EH (cell line): Measurements from ENCODE around the gene DCUN1D2.
"Not testable (repeated sequence)": the region's sequence is repeated elsewhere in the genome, so short reads cannot be mapped to it uniquely, and the experiment has no call there.

Experiments
- DNase-seq: peaks from one replicate; pipeline ENCODE4 v3.0.0-alpha.2; 2015; ENCODE audit warnings: low read depth

Gene DCUN1D2

DNA sequence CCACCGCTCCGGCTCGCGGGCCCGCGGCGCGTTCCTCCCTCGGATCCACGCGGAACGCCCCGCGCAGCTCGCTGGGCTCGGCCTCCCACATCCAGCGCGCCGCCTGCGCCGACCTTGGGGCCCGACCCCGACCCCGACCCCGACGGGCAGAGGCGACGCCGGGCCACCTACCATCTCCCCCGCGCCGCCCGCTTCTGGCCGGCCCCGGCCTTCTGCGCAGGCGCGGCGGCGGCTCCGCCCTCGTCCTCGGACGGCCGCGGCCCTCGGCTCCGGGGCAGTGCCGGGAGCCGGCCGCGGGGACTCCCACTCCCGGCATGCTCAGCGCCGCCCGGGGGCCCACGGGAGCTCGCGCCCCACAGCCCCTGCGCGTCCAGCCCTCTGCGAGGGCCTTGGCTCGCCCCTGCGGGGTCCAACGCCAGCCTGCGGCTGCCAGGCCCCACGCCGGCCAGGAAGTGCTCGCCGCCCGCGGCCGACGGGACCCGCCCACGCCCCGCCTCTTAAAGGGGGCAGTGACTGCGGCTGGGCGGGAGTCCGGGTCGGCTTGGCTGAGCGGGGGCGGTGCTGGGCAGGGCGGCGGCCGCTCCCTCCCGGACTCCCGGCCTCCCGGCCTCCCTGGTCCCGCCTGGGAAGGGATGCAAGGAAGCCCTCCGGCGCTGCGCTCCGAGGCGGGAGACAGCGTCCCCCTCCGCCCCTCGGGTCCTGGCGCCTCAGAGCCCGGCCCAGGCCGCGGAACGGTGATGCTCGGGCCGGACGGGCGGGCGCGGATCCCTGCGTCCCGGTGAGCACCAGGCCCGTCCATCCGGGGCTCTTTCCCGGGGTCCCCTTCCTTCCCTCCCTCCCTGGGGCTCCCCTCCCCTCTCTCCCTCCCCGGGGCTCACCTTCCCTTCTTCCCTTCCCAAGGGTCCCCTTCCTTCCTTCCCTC lies at the start of gene DCUN1D2:
Gene DCUN1D2 (minus strand): TSS at position 216 of the 922 bp plus-strand sequence. CDS start 42 bp downstream, at position 174.
- peak; percentile 98 for DNase-seq

DNA sequence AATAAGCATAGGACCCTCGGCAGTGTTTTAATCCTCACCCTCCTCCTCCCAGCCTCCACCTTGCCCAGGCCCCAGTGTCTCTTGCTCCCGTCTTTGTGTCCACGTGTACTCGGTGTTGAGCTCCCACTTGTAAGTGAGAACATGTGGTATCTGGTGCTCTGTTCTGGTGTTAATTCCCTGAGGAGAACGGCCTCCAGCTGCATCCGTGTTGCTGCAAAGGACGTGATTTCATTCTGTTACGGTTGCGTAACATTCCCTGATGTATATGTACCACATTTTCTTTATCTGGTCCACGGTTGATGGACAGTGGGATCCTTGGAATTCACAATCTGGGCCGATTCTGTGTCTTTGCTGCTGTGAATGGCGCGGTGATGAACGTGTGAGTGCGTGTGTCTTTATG lies 49.3 kb upstream of the DCUN1D2 start:
- no peak for DNase-seq

DNA sequence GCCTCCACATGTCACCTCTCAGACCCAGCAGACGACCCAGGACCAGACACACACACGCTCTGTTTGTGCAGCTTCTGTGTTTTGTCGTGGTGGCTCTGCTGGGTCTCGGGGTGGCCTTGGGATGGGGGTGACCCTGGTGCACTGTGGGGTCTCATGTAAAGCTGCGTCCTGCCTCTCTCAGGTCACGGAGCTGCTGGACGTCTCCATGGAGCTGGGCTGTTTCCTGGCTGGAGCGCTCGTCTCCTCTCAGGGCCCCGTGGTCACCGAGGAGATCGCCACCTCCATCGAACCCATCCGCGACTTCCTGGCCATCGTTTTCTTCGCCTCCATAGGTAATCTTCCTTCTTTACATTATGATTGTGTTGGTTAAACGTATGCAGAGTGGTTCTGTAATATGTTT lies 48.7 kb upstream of the DCUN1D2 start:
- DNase-seq, result no peak

DNA sequence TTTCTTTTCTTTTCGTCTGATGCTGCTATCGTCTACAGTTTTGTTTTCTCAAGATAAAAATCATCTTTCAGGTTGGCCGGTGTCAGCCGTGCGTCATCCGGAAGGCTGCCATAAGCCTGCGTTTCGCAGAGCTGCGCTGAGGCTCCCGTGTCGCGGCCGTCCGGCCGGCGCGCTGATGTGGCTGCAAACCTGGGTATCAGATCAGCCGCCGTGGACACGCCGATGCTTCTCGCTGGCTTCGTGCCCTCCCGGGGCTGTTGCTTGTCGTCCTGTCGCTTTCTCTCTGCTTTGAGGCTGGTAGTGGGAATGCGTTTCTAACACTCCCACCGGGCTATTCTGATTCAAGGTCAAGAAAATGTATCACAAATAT lies 48.2 kb upstream of the DCUN1D2 start:
- DNase-seq, result no peak

DNA sequence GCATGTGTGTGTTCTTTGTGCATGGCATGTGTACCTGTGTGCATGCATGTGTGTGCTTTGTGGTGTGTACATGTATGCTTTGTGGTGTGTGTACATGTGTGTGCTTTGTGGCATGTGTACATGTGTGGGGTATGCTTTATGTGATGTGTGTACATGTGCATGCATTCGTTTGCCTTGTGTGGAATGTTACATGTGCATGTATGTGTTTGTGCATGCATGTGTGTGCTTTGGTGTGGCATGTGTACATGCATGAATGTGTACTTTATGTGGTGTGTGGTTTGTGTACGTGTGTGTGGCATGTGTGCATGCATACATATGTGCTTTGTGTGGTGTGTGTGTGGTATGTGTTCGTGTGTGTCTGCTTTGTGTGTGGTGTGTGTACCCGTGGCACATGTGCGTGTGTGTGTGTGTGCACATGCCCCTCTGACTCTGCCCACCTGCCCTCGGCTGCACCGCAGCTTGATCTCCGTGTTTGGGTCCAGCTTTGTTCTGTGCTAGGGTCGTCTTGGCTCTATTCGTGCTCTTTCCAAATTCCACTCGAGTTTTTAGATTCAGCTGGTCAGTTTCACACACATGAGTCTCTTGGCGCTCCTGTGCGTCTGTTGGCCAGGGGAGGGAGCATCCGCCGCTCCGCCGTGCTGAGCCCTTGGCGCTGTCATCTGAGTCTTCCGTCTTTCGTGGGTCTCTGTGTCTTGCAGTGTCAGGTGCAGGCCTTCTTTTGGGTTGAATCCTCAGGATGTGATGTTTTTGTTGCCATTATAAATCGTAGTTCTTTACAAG lies 47.6 kb upstream of the DCUN1D2 start:
- no peak for DNase-seq

DNA sequence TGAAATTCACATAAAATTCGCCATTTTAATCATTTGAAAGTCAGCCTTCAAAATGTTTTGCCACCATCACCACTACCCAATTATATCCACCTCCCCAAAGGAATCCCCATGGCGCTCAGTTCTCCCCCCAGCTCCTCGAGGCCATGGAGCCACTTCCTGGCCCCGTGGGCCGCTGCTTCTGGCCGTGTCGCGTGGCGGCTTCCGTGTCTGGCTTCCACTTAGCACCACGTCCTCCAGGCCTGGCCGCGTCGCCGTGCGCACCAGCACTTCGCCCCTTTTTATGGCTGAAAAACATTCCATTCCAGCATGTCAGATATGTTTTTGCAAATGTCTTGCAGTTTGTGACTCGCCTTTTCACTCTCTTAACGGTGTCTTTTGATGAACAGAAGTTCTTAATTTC lies 46.7 kb upstream of the DCUN1D2 start:
- no peak for DNase-seq

DNA sequence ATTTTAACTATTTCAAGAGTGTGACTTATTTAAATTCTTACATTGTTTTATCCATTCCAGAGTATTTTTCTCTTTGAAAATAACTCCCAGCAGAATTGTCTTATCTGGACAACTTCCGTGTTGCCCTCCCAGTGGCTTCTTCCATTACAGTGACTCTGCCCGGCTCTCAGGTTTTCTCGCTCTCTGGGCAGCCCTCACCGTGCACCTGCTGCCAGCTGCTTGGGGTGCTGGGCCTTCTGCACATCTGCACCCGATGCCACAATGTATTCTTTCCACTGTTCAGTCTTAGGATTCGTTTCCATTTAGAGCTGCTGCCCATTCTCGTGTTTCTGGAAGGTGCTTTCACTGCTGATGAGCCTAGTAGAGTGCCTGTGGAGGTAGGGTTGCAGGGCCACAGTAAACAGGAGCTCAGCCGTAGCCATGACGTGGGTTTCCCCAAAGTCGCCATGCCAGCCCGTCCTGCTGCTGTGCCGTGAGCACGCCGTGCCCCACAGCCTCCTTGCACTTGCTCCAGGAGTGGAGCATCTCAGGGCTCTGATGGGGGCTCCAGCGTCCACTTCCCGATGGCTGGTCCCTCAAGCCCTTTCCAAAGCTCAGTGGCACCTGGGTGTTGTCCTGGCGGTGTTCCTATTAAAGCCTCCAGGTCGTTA lies 46.1 kb upstream of the DCUN1D2 start:
- no peak for DNase-seq

DNA sequence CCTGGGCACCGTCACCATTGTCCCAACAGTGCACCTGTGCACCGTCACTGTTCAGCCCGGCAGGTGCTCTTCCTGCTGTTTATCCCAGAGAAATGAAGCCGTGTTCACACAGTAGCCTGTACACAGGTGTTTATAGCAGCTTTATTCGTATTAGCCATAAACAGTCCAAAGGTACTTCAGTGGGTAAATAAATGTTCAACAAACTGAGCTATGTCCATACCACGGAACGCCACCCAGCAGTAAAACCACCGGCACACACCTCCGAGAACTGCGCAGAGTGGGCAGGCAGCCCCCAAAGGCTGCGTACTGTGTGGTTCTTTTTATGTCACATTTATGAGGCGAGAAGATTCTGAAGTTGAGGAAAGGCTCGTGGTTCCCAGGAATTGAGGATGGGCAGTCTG lies 44.9 kb upstream of the DCUN1D2 start:
- DNase-seq, result no peak

DNA sequence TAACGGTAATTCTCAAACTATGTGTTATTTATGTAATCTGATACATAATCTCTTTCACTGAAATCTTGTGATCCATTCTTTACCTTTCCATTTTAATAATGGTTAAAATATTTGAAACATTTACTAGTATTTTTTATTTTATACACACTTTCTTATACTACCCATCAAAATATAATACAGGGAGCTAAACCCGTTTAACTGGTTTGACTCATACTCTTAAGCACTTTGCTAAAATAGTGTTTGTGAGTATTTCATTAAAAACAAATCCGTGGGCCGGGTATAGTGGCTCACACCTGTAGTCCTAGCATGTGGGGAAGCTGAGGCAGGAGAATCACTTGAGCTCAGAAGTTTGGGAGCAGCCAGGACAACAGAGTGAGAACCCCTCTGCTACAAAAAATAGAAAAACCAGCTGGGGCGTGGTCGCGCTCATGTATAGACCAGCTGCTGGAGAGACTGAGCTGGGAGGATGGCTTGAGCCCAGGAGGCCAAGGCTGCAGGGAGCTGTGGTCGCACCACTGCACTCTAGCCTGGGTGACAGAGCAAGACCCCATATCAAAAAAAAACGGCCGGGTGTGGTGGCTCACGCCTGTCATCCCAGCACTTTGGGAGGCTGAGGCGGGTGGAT lies 43.8 kb upstream of the DCUN1D2 start:
- no peak for DNase-seq

DNA sequence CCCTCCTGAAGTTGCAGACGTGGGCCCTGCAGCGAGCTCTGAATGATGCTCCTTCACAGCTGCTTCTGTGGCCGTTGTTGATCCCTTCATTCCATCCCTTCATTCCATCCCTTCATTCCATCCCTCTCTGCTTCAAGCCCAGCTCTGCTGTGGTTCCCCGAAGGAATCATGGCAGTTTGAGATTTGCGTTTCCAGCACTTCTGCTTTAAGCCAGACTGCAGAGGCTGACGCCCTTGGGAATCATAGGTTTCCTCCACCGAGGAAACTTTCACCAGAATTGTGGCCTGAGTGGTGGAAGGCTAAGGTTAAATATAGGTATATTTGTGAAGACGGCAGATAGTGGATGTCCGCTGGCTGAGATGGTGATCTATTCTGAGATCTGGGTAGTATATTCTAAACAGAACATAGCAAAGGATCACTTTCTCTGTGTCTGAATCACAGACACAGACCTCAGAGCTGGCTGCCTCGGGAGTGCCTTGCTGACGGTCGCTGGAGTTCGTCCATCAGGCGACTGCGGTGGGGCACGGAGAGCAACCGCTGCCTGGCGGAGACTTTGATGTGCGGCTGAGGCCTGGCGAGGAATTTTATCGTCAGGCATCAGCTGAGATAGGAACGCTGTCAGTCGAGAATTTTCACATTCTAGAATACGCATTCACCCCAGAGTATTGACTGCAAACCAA lies 42.8 kb upstream of the DCUN1D2 start:
- DNase-seq, result no peak

DNA sequence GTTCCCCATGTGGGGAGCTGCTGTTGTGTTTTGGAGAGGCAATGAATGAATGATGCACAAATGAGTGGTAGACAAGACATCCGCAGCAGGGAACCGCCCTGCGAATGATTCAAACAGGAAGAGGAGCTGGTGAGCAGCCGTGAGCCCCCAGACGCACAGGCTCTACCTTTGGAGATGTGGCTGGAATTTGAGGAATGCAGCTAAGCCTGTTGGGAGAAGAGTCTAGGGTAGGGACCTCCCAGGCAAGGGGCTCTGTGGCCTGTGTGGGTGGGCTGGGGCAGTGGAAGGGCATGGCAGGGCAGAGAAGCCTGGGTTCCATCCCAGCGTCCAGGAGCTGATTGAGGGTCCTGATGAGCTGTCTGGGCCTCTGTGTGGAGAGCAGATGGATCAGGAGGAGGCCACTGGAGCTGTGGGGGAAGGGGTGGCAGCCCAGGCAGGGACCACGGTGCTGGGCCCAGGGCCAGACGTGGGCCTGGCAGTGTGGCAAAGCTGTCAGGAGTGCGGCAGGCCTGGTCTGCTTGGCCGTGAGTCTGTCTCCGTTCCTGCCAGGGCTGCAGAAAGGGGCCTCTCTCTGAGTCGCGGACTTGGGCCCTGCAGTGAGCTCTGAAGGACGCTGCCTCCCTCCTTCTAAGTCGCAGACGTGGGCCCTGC lies 41.8 kb upstream of the DCUN1D2 start:
- DNase-seq, result peak; percentile 45

DNA sequence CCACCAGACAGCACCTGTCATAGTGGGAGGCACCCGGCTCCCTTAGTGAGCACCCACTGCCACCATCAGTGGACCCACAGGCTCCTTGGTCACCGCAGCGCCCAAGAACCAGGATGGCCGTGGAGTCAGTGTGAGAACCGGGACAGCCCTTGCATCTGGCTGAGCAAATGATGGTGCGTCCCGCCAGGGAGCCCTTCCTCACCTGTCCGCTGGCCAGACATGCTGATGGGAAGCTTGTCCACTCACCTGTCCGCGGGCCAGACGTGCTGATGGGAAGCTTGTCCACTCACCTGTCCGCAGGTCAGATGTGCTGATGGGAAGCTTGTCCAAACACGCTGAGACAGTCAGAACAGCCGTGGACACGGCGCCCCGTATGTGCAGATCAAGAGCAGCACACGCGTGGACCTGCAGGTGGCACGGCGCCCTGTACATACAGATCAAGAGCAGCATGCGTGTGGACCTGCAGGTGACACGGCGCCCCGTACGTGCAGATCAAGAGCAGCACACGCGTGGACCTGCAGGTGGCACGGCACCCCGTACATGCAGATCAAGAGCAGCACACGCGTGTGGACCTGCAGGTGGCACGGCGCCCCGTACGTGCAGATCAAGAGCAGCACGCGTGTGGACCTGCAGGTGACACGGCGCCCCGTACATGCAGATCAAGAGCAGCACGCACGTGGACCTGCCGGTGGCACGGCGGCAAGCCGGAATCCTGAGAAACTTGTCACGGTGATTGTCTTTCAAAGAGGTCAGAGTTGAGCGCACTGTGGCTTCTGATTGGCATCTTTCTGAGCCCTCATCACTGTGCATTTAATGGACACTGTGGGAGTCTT lies 40.7 kb upstream of the DCUN1D2 start:
- DNase-seq, result no peak

DNA sequence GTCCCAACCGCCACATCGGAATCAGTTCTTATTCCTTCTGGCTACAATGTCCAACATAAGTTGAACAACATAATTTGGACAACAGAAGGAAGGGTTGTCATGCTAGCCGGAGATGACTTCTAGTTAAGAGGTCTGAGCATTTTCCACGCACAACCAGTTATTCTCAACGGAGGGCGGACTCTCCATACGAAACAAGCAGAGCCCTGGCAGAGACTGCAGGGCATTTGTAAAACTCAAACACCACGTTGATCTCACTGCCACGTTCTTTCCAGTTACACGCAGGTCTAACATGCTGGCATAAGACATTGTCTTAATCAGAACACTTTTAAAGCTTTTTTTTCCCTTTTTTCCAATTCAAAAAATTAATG lies 38.3 kb upstream of the DCUN1D2 start:
- no peak for DNase-seq

DNA sequence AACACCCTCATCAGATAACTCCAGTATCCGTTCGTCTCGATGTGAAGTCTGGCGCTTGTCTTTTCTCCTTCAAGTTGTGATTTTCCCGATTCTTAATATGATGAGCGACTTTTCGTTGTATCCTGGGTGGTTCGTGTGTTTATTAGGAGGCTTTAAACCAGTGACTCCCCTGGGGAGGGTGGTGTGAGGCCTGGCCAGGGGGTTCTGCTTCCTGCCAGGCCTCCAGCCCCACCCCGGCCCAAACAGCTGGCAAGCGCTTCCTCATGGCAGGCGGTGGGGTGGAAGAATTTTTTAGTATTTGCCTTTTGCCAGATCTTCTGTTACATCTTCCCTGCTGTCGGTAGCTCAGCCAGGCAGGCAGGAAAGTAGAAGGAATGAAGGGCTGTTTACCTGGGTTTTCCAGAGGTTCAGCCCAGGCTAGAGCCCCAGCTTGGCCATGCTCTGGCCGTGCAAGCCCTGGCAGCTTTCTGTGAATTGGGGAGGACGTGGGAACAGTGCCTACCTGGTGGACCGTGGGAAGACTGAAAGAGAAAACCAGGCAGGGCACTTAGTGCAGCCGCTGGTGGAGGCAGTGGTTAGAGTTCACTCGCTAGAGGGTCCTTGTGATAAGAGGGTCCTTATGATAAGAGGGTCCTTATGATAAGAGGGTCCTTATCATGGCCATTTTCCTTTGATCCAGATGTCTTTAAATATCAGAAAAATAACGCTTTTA lies 37.7 kb upstream of the DCUN1D2 start:
- DNase-seq, result no peak

DNA sequence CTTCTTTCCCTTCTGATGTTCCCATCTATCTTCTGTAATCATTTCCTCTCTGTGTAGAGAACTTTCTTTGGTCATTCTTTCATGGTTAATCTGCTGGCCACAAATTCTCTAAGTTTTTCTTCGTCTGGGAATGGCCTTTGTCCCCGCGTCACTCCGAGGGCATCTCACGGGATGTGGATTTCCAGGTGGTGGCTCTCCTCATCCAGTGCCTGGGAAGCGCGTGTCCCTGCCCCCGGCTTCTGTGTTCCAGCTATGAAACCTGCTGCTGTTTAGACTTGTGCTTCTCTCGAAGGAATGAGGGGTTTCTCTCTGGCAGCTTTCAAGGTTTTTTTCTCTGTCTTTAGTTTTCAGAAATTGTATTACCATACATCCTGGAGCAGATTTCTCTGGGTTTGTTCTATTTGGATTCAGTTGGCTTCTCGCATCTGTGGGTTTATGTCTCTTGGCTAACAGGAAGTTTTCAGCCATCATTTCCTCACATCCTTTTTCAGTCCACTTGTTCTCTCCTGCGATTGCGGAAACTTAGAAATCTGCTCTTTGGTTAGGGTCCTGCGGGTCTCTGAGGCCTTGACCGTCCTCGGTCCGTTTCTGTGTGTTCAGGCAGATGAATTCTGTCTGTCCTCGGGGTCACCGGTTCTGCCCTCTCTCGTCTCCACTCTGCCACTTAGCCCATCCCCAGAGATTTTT lies 36.9 kb upstream of the DCUN1D2 start:
- no peak for DNase-seq

DNA sequence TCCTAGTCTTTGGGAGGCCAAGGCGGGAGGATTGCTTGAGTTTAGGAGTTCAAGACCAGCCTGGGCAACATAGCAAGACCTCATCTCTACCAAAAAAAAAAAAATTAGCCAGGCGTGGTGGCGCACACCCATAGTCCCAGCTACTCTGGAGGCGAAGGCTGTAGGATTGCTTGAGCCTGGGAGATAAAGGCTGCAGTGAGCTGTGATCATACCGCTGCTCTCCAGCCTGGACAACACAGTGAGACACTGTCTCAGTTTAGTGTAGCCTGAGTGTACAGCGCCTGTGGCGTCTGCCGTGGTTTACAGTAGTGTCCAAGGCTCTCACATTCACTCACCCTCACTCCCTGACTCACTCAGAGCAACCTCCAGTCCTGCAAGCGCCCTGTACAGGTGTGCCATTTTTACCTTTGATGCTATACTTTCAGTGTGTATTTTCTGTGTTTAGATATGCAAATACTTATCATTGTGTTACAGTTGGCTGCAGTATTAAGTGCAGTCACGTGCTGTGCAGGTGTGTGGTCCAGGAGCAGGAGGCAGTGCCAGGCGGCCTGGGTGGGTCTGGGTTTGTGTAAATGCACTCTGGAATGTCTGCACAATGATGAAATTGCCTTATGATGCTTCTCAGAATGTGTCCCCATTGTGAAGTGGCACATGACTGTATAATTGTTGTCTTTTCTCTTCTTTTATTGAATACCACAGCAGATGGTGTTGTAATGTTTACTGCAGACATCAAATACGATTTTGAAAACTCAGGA lies 36.1 kb upstream of the DCUN1D2 start:
- no peak for DNase-seq

DNA sequence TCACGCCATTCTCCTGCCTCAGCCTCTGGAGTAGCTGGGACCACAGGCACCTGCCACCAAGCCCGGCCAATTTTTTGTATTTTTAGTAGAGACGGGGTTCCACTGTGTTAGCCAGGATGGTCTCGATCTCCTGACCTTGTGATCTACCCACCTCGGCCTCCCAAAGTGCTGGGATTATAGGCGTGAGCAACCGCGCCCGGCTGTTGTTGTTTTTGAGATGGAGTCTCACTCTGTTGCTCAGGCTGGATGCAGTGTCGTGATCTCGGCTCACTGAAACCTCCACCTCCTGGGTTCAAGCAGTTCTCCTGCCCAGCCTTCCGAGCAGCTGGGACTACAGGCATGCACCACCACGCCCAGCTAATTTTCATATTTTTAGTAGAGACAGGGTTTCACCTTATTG lies 31.9 kb upstream of the DCUN1D2 start:
- DNase-seq, result not testable (repeated sequence)

DNA sequence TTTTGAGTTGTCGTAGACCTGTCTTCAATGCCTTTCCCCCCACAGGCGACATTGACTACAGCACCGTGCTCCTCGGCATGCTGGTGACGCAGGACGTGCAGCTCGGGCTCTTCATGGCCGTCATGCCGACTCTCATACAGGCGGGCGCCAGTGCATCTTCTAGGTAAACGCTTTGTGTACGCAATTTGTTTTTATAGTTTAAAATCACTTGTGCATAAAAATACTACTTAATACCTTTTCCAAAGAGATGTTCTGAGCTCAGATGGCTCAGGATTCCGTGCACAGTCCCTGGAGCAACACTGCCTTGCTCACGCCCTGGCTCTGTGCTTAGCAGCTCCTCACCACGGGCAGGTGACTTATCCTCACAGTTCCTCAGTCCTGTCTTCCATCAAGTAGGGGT lies 30.1 kb upstream of the DCUN1D2 start:
- no peak for DNase-seq
